Tibial artery (tissue), 4 donors: ENCODE data around the gene SLC44A3.
"Not testable (repeated sequence)": the region's sequence is repeated elsewhere in the genome, so short reads cannot be mapped to it uniquely, and the experiment has no call there.

Experiments used
- DNase-seq, 2 donors: peaks; one replicate each; pipeline ENCODE4 v3.0.0-alpha.2; 2019
- H3K27ac ChIP-seq, 2 donors: fragments of 200-600 bp; sonication (generic) in 1 of 2; 1 replicate in 1 of 2; 2 replicates in 1 of 2; pipeline ENCODE4 v1.5.1; 2018 to 2019; ENCODE audit warnings: mild to moderate bottlenecking in 1 of 2
- H3K27me3 ChIP-seq, 2 donors: fragments of 200-600 bp; sonication (generic) in 1 of 2; one replicate each; pipeline versions ENCODE4 v1.5.1 to v1.6.0; 2016 to 2019
- H3K36me3 ChIP-seq, 3 donors: fragments of 200-600 bp; sonication (generic) in 2 of 3; one replicate each; pipeline ENCODE4 v1.5.1; 2016 to 2019; ENCODE audit warnings: mild to moderate bottlenecking in 2 of 3
- H3K4me1 ChIP-seq, 4 donors: fragments of 200-600 bp; sonication (generic) in 2 of 4; 1 replicate in 3 of 4; 2 replicates in 1 of 4; pipeline ENCODE4 v1.5.1; 2016 to 2019
- H3K4me3 ChIP-seq, 2 donors: fragments of 200-600 bp; sonication (generic) in 1 of 2; 1 replicate in 1 of 2; 2 replicates in 1 of 2; pipeline ENCODE4 v1.5.1; 2018 to 2019; ENCODE audit warnings: mild to moderate bottlenecking in 2 of 2
- H3K9me3 ChIP-seq, 3 donors: fragments of 200-600 bp; sonication (generic) in 1 of 3; one replicate each; pipeline ENCODE4 v1.5.1; 2016 to 2019
- intact Hi-C: fragments of 100-400 bp; cut with DNase I; formaldehyde crosslinking; loops from one replicate; pipeline ENCODE4 v1.15.0; 2023; ENCODE audit warnings: low total_unique reads
- TF ChIP-seq, protein P1 (sequence below), 2 experiments: fragments of 200-600 bp in 1 of 2; fragments of 450-650 bp in 1 of 2; IDR thresholded peaks; one replicate each; pipeline ENCODE4 v1.5.1; 2017 to 2019; ENCODE audit warnings: antibody characterized with exemption in 2 of 2, mild to moderate bottlenecking in 1 of 2, moderate library complexity in 1 of 2

The SLC44A3 gene

GRCh38 chr1:94832446-94832845 lies 12.3 kb downstream of the SLC44A3 start:
- TF ChIP-seq, protein P1, sequence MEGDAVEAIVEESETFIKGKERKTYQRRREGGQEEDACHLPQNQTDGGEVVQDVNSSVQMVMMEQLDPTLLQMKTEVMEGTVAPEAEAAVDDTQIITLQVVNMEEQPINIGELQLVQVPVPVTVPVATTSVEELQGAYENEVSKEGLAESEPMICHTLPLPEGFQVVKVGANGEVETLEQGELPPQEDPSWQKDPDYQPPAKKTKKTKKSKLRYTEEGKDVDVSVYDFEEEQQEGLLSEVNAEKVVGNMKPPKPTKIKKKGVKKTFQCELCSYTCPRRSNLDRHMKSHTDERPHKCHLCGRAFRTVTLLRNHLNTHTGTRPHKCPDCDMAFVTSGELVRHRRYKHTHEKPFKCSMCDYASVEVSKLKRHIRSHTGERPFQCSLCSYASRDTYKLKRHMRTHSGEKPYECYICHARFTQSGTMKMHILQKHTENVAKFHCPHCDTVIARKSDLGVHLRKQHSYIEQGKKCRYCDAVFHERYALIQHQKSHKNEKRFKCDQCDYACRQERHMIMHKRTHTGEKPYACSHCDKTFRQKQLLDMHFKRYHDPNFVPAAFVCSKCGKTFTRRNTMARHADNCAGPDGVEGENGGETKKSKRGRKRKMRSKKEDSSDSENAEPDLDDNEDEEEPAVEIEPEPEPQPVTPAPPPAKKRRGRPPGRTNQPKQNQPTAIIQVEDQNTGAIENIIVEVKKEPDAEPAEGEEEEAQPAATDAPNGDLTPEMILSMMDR (IDR thresholded peaks at IDR 0.05) = no peak
- Histone ChIP-seq H3K27ac (no peak overlapping the region), H3K36me3 (no peaks in the 10 kb centered on the region), H3K9me3 (no peaks in the 10 kb centered on the region), H3K27me3 (no peaks in the 10 kb centered on the region), H3K4me3 (no peak overlapping the region), H3K4me1 (no peaks in the 10 kb centered on the region)
- intact Hi-C loops = no loop called here
- no peak for DNase-seq

- Histone ChIP-seq H3K27me3 (no peaks in the 10 kb centered on the region), H3K4me1 (no peaks in the 10 kb centered on the region), H3K36me3 (no peaks in the 10 kb centered on the region), H3K4me3 (no peak overlapping the region), H3K27ac (no peak overlapping the region), H3K9me3 (no peaks in the 10 kb centered on the region)
- TF ChIP-seq, protein P1 (IDR thresholded peaks at IDR 0.05) = no peak
- no peak for DNase-seq
- intact Hi-C loops = no loop called here
These were observed 12.9 kb downstream of the SLC44A3 start for GRCh38 chr1:94832931-94833585.

DNA sequence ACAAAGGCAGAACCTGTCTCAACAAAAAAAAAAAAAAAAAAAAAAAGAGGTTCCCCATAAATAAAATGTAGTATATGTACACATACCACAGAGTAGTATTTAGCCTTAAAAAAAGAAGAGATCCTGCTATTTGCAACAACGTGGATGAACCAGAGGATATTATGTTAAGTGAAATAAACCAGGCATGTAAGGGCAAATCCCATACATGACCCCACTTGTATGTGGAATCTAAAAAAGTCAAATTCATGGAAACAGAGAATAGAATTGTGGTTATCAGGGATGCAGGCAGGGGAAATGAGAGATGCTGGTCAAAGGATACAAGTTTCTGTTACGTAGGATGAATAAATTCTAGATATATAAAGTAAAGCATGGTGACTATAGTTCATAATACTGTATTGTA lies 16.7 kb downstream of the SLC44A3 start:
- TF ChIP-seq, protein P1 (IDR thresholded peaks at IDR 0.05) = no peak
- H3K27ac ChIP-seq = no peak overlapping the region
- intact Hi-C loops = no loop called here
- no peak for DNase-seq
- no peaks in the 10 kb centered on the region for H3K9me3 ChIP-seq
- H3K4me3 ChIP-seq = no peak overlapping the region
- no peaks in the 10 kb centered on the region for H3K36me3 ChIP-seq
- H3K4me1 ChIP-seq = no peaks in the 10 kb centered on the region
- no peaks in the 10 kb centered on the region for H3K27me3 ChIP-seq

GRCh38 chr1:94840381-94840780 lies 20.2 kb downstream of the SLC44A3 start:
- DNase-seq, H3K36me3 ChIP-seq, intact Hi-C loops, H3K9me3 ChIP-seq, H3K4me1 ChIP-seq, H3K4me3 ChIP-seq, H3K27me3 ChIP-seq, H3K27ac ChIP-seq: not testable (repeated sequence)

DNA sequence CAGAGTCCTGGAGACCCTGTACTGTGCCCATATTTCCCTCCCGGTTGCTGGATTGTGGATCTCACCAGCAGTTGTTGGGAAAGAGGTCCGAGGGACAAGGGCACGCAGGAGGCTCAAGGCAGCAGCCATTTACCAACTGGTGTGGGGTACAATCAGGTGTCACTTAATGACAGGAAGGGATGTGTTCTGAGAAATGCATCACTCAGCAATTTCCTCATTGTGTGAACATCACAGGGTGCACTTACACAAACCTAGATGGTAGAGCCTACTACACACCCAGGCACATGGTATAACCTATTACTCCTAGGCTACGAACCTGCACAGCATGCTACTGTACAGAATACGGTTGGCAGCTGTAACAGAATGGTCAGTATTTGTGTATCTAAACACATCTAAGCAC lies 20.7 kb downstream of the SLC44A3 start:
- Histone ChIP-seq H3K4me3 (no peak overlapping the region), H3K9me3 (no peaks in the 10 kb centered on the region), H3K4me1 (no peaks in the 10 kb centered on the region), H3K27ac (no peak overlapping the region), H3K27me3 (no peaks in the 10 kb centered on the region), H3K36me3 (peaks cover 0 to 6% (median 0%) of the 10 kb centered on the region in 3 donors)
- TF ChIP-seq, protein P1 (IDR thresholded peaks at IDR 0.05) = no peak
- intact Hi-C loops = no loop called here
- DNase-seq = no peak

DNA sequence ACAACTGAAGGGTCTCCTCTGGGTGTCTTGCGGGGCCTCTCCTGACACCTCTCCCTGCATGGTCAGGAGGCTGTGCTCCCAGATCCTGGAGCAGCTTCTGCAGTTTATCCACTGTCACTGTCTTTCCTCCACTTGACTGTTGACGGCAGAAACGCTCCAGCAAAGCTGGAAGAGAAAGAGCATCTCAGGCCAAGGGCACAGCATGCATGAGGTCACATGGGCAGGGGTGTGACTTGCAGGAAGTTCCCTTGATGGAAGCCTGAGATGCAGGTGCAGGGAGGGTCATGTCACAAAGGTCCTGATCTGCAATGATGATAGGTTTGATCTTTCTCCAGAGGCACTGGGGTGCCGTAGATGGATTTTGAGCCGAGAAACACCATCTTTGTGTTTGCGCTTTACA lies 23.3 kb downstream of the SLC44A3 start:
- Histone ChIP-seq H3K4me3 (no peak overlapping the region), H3K27ac (no peak overlapping the region), H3K9me3 (no peaks in the 10 kb centered on the region), H3K36me3 (peaks cover 0 to 11% (median 0%) of the 10 kb centered on the region in 3 donors), H3K4me1 (no peaks in the 10 kb centered on the region), H3K27me3 (no peaks in the 10 kb centered on the region)
- TF ChIP-seq, protein P1 (IDR thresholded peaks at IDR 0.05) = no peak
- intact Hi-C loops = no loop called here
- no peak for DNase-seq
